ENCODE measurements around the gene ZBTB11. TPM values are rescaled to one million over a fixed set of nuclear protein-coding genes. Genes with fewer than 3 reads are reported as not detected.

The ZBTB11 gene
- total and polyA plus RNA-seq, 7 donors = 3.0 to 24.4 (median 18.6) TPM

GRCh38 chr3:101603184-101603583 lies 73.7 kb downstream of the ZBTB11 start:
- no peak for DNase-seq
- Histone ChIP-seq H3K36me3 (no peaks in the 10 kb centered on the region), H3K9me3 (no peaks in the 10 kb centered on the region), H3K4me1 (no peaks in the 10 kb centered on the region), H3K27ac (no peak overlapping the region), H3K27me3 (no peaks in the 10 kb centered on the region), H3K4me3 (no peak overlapping the region)
- intact Hi-C loops (cut with DNase I) = no loop called here
- 95 to 98% methylated on average over 1 of the region's 1 CpG for WGBS, 2 donors
- TF ChIP-seq, protein P1, sequence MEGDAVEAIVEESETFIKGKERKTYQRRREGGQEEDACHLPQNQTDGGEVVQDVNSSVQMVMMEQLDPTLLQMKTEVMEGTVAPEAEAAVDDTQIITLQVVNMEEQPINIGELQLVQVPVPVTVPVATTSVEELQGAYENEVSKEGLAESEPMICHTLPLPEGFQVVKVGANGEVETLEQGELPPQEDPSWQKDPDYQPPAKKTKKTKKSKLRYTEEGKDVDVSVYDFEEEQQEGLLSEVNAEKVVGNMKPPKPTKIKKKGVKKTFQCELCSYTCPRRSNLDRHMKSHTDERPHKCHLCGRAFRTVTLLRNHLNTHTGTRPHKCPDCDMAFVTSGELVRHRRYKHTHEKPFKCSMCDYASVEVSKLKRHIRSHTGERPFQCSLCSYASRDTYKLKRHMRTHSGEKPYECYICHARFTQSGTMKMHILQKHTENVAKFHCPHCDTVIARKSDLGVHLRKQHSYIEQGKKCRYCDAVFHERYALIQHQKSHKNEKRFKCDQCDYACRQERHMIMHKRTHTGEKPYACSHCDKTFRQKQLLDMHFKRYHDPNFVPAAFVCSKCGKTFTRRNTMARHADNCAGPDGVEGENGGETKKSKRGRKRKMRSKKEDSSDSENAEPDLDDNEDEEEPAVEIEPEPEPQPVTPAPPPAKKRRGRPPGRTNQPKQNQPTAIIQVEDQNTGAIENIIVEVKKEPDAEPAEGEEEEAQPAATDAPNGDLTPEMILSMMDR (IDR thresholded peaks at IDR 0.05) = no peak
- TF ChIP-seq EP300 (IDR thresholded peaks at IDR 0.05) (no peak), POLR2A (IDR thresholded peaks at IDR 0.05) (no peak), POLR2AphosphoS5 (IDR thresholded peaks at IDR 0.05) (no peak)

- intact Hi-C loops (cut with DNase I) = no loop called here
- Histone ChIP-seq H3K27ac (no peak overlapping the region), H3K9me3 (no peaks in the 10 kb centered on the region), H3K27me3 (no peaks in the 10 kb centered on the region), H3K36me3 (no peaks in the 10 kb centered on the region), H3K4me1 (no peaks in the 10 kb centered on the region), H3K4me3 (no peak overlapping the region)
- TF ChIP-seq, protein P1 (IDR thresholded peaks at IDR 0.05) = no peak
- TF ChIP-seq POLR2A (IDR thresholded peaks at IDR 0.05) = no peak
- TF ChIP-seq EP300 (IDR thresholded peaks at IDR 0.05) = no peak
- TF ChIP-seq POLR2AphosphoS5 (IDR thresholded peaks at IDR 0.05) = no peak
- WGBS, 2 donors = 91 to 95% methylated on average over 3 of the region's 3 CpGs
- no peak for DNase-seq
Observed at GRCh38 chr3:101602731-101603130, 74.2 kb downstream of the ZBTB11 start.

Small RNAs within 50 kb of the gene (small RNA-seq; reads per million reads assigned to genes)
- 0 reads per million in 3 donors for gene RF00019
- 0 reads per million in 3 donors for gene RNU6-1256P
- gene RNY1P12 = 0.11 to 0.24 (median 0.15) reads per million in 3 donors

Other genes starting within 250 kb of the ZBTB11 start
- gene SENP7, start 163.9 kb downstream of the ZBTB11 start, total RNA-seq = 10 to 100 TPM; 20.2 to 33.5 (median 30.4) TPM
- gene SENP7, start 163.9 kb downstream of the ZBTB11 start, polyA plus RNA-seq = 1 to 10 TPM; 2.1 to 6.5 (median 2.4) TPM
- 10 to 100 TPM; 15.5 to 29.1 (median 19.2) TPM for gene TRMT10C, start 115.3 kb downstream of the ZBTB11 start, total RNA-seq
- 10 to 100 TPM; 15.0 to 22.6 (median 19.7) TPM for gene TRMT10C, start 115.3 kb downstream of the ZBTB11 start, polyA plus RNA-seq
- gene PCNP, start 103.0 kb downstream of the ZBTB11 start, total RNA-seq = 100 to 1,000 TPM; 146 to 178 (median 163) TPM
- gene PCNP, start 103.0 kb downstream of the ZBTB11 start, polyA plus RNA-seq = 100 to 1,000 TPM in 1 of 3 donors, 10 to 100 TPM in 2; 72.4 to 129 (median 95.5) TPM
- gene RPL24, start 9.6 kb upstream of the ZBTB11 start, total RNA-seq = 1,000 to 10,000 TPM; 1,731 to 3,301 (median 2,222) TPM
- gene RPL24, start 9.6 kb upstream of the ZBTB11 start, polyA plus RNA-seq = 1,000 to 10,000 TPM; 1,942 to 3,503 (median 2,378) TPM
- gene CEP97, start 47.5 kb upstream of the ZBTB11 start, total RNA-seq = 10 to 100 TPM in 2 of 4 donors, 1 to 10 TPM in 2; 9.0 to 11.1 (median 10.3) TPM
- 1 to 10 TPM in 2 of 3 donors, under 1 TPM in 1; 0.69 to 2.2 (median 1.8) TPM for gene CEP97, start 47.5 kb upstream of the ZBTB11 start, polyA plus RNA-seq
- gene NXPE3, start 102.1 kb upstream of the ZBTB11 start, total RNA-seq = 10 to 100 TPM; 11.5 to 15.8 (median 13.2) TPM
- 1 to 10 TPM in 2 of 3 donors, under 1 TPM in 1; 0.92 to 8.8 (median 1.8) TPM for gene NXPE3, start 102.1 kb upstream of the ZBTB11 start, polyA plus RNA-seq
- gene NFKBIZ, start 172.4 kb upstream of the ZBTB11 start, total RNA-seq = 100 to 1,000 TPM in 1 of 4 donors, 10 to 100 TPM in 3; 49.9 to 121 (median 58.1) TPM
- gene NFKBIZ, start 172.4 kb upstream of the ZBTB11 start, polyA plus RNA-seq = 10 to 100 TPM in 2 of 3 donors, 1 to 10 TPM in 1; 4.2 to 55.0 (median 14.3) TPM

Data from sigmoid colon (tissue), 7 donors.